ENCODE results near the gene LRRC25. TPM values are rescaled to one million over a fixed set of nuclear protein-coding genes. Genes with fewer than 3 reads are reported as not detected.
"Not testable (repeated sequence)": the region's sequence is repeated elsewhere in the genome, so short reads cannot be mapped to it uniquely, and the experiment has no call there.

The LRRC25 gene
- total RNA-seq, 1 experiment from 2014 or later, result not detected

GRCh38 chr19:18349524-18350128 lies 47.8 kb downstream of the LRRC25 start:
- Histone ChIP-seq H2AFZ (ENCODE audit: low read length) (no peak overlapping the region), H4K91ac (ENCODE audit: insufficient read length, low read depth, low read length) (no peak overlapping the region), H3K14ac (ENCODE audit: insufficient read depth, low read length) (no peak overlapping the region), H2BK20ac (ENCODE audit: low read depth, low read length, poor library complexity, severe bottlenecking) (no peak overlapping the region), H3K9me3 (ENCODE audit: control insufficient read depth, low read depth, low read length) (no peaks in the 10 kb centered on the region), H2BK120ac (ENCODE audit: low read depth, low read length, poor library complexity, severe bottlenecking) (no peak overlapping the region), H4K5ac (ENCODE audit: insufficient read length, low read depth, low read length) (no peak overlapping the region), H3T11ph (ENCODE audit: low read length) (no peak overlapping the region), H4K8ac (replicated peaks; ENCODE audit: insufficient read length, low read depth, low read length) (no peak overlapping the region), H2BK12ac (ENCODE audit: insufficient read length, low read depth, low read length) (no peak overlapping the region), H3K79me1 (ENCODE audit: insufficient read depth, low read depth, low read length, poor library complexity, severe bottlenecking) (no peaks in the 10 kb centered on the region), H2AK5ac (ENCODE audit: insufficient read length, low read length) (no peak overlapping the region), H3K27me3 (ENCODE audit: insufficient read depth, low read length) (no peaks in the 10 kb centered on the region), H3K56ac (ENCODE audit: insufficient read length, low read depth, low read length) (no peak overlapping the region), H4K20me1 (ENCODE audit: control insufficient read depth, insufficient read depth, insufficient read length) (no peaks in the 10 kb centered on the region), H2BK5ac (ENCODE audit: insufficient read length, low read length) (no peak overlapping the region), H2BK15ac (ENCODE audit: low read depth, low read length) (no peak overlapping the region), H3K4me2 (ENCODE audit: insufficient read depth, insufficient read length, low read length) (no peak overlapping the region), H3K18ac (ENCODE audit: insufficient read length, low read depth, low read length) (no peak overlapping the region), H3K23ac (ENCODE audit: insufficient read length, low read depth, low read length) (no peak overlapping the region), H3K4me1 (ENCODE audit: insufficient read depth, low read length) (no peaks in the 10 kb centered on the region), H3K23me2 (ENCODE audit: insufficient read length, low read depth, low read length, poor library complexity, severe bottlenecking) (no peaks in the 10 kb centered on the region), H3K79me2 (ENCODE audit: insufficient read depth, low read length) (no peaks in the 10 kb centered on the region), H3K27ac (ENCODE audit: insufficient read length, low read depth, low read length) (no peak overlapping the region), H3K4ac (ENCODE audit: low read depth, low read length) (no peak overlapping the region), H3K9ac (ENCODE audit: extremely low read depth, insufficient read length, low read length) (no peak overlapping the region)
- TF ChIP-seq CTCF (conservative IDR thresholded peaks at IDR 0.05), result peak; percentile 90
- Mint-ChIP-seq H3K9me3 (no peaks in the 10 kb centered on the region; a peak in 2 of 5 replicates), H3K4me3 (no peak overlapping the region), H3K36me3 (ENCODE audit: insufficient read depth in 1 of 3, low read depth in 3 of 3) (peaks cover 3 to 60% (median 8%) of the 10 kb centered on the region in 3 experiments; a peak in 6 of 7 replicates), H3K4me1 (peaks cover 20 to 21% of the 10 kb centered on the region in 2 experiments), H3K27me3 (ENCODE audit: low read depth) (no peaks in the 10 kb centered on the region), H3K27ac (no peak overlapping the region)
- no peak for DNase-seq
- WGBS (ENCODE audit: extremely low coverage, insufficient read length, low lambda C conversion rate), result no CpG with 5 or more reads among the region's 12 CpGs

GRCh38 chr19:18348818-18349339 lies 48.5 kb downstream of the LRRC25 start:
- H4K5ac ChIP-seq (ENCODE audit: insufficient read length, low read depth, low read length); H2BK15ac ChIP-seq (ENCODE audit: low read depth, low read length); H3K23ac ChIP-seq (ENCODE audit: insufficient read length, low read depth, low read length); H2BK12ac ChIP-seq (ENCODE audit: insufficient read length, low read depth, low read length); H3K27me3 Mint-ChIP-seq (ENCODE audit: low read depth); H3K27ac Mint-ChIP-seq; H2AFZ ChIP-seq (ENCODE audit: low read length); H3K27ac ChIP-seq (ENCODE audit: insufficient read length, low read depth, low read length); H3K56ac ChIP-seq (ENCODE audit: insufficient read length, low read depth, low read length); H4K8ac ChIP-seq (replicated peaks; ENCODE audit: insufficient read length, low read depth, low read length); H3K18ac ChIP-seq (ENCODE audit: insufficient read length, low read depth, low read length); H2BK20ac ChIP-seq (ENCODE audit: low read depth, low read length, poor library complexity, severe bottlenecking); H3K14ac ChIP-seq (ENCODE audit: insufficient read depth, low read length); H3K79me1 ChIP-seq (ENCODE audit: insufficient read depth, low read depth, low read length, poor library complexity, severe bottlenecking); H3K4me3 Mint-ChIP-seq; H2AK5ac ChIP-seq (ENCODE audit: insufficient read length, low read length); H3K4me1 ChIP-seq (ENCODE audit: insufficient read depth, low read length); H3K79me2 ChIP-seq (ENCODE audit: insufficient read depth, low read length); H3T11ph ChIP-seq (ENCODE audit: low read length); H2BK5ac ChIP-seq (ENCODE audit: insufficient read length, low read length); H3K9ac ChIP-seq (ENCODE audit: extremely low read depth, insufficient read length, low read length); H4K91ac ChIP-seq (ENCODE audit: insufficient read length, low read depth, low read length); H4K20me1 ChIP-seq (ENCODE audit: control insufficient read depth, insufficient read depth, insufficient read length); H3K9me3 Mint-ChIP-seq; H3K23me2 ChIP-seq (ENCODE audit: insufficient read length, low read depth, low read length, poor library complexity, severe bottlenecking); DNase-seq; H2BK120ac ChIP-seq (ENCODE audit: low read depth, low read length, poor library complexity, severe bottlenecking); H3K27me3 ChIP-seq (ENCODE audit: insufficient read depth, low read length); H3K9me3 ChIP-seq (ENCODE audit: control insufficient read depth, low read depth, low read length); H3K4me2 ChIP-seq (ENCODE audit: insufficient read depth, insufficient read length, low read length); H3K4ac ChIP-seq (ENCODE audit: low read depth, low read length): not testable (repeated sequence)
- peaks cover 3 to 60% (median 8%) of the 10 kb centered on the region in 3 experiments; a peak in 6 of 7 replicates for H3K36me3 Mint-ChIP-seq (ENCODE audit: insufficient read depth in 1 of 3, low read depth in 3 of 3)
- no CpG with 5 or more reads among the region's 6 CpGs for WGBS (ENCODE audit: extremely low coverage, insufficient read length, low lambda C conversion rate)
- peaks cover 27 to 28% of the 10 kb centered on the region in 2 experiments for H3K4me1 Mint-ChIP-seq
